GM19023 (cell line): ENCODE data around the gene TMEM30A.
A peak's percentile ranks its signal among the peaks of the same experiment; 100 is the strongest.

Experiments used
- ATAC-seq: cut with Tn5 transposase; IDR thresholded peaks from one replicate; pipeline ENCODE4 v1.9.1; 2021; ENCODE audit warnings: mild to moderate bottlenecking, moderate library complexity; ENCODE audit not compliant: unreplicated experiment

Gene TMEM30A

GRCh38 chr6:75292555-75292954 lies 8.0 kb upstream of the TMEM30A start:
- no peak for ATAC-seq

DNA sequence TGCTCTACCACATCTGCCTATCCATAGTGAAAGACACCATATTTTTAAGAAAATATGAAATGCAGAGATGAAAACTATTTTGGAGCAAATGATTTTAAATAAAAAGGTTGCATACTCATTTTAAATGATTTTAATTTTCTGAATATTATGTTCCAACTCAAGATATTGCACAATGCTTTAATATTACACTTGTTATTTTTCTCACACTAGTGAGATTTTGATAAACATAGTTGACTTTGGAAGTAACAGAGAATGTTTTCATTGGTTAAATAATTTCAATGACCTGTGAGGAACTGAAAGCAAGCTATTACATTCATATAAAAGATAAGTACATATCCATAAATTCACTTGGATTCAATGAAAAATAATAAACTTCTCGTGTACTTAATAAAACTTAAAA lies 7.2 kb upstream of the TMEM30A start:
- ATAC-seq: no peak

- ATAC-seq: no peak
These were observed 6.7 kb upstream of the TMEM30A start for GRCh38 chr6:75291331-75291730.

GRCh38 chr6:75290136-75290945 lies 5.7 kb upstream of the TMEM30A start:
- no peak for ATAC-seq

- no peak for ATAC-seq
These were observed 3.4 kb upstream of the TMEM30A start for GRCh38 chr6:75288023-75288422.

DNA sequence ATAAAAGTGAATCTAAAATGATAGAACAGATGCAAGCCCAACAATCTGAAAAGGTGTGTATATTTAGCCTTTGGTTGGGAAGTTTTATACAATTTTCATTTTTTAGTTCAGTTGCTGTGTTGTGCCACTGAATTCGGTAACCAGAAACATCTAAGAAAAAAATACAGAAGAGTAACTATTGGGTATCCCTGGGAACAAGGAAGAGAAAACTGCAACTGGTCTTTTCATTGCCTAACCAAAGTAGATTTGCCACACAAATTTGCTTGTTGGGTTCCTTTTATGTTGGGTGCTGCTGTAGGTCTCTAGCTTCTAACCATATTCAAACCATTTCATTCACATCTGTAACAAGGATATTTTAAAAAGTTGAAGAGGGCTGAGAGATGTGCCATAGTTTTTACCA lies 2.8 kb upstream of the TMEM30A start:
- ATAC-seq: no peak

DNA sequence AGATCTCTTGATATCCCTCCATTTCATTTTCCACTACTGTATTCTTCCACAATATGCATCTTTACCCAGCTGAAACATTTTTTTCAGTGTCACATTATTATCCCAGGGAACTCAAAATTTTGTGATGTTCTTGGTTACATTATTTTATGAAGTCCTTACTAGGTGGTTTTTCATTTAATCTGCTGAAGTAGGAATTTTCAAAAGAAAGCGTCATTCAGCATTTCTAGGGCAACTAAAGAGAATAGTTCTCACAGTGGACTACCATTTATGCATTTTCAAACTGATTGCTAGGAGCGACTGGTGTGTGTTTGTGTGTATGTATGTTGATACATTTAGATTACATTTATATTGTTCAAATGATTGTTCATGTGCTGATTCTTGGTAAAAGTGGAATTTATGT lies 2.4 kb upstream of the TMEM30A start:
- ATAC-seq: no peak

GRCh38 chr6:75285283-75285639 lies 669 bp upstream of the TMEM30A start:
- ATAC-seq: peak; percentile 3

DNA sequence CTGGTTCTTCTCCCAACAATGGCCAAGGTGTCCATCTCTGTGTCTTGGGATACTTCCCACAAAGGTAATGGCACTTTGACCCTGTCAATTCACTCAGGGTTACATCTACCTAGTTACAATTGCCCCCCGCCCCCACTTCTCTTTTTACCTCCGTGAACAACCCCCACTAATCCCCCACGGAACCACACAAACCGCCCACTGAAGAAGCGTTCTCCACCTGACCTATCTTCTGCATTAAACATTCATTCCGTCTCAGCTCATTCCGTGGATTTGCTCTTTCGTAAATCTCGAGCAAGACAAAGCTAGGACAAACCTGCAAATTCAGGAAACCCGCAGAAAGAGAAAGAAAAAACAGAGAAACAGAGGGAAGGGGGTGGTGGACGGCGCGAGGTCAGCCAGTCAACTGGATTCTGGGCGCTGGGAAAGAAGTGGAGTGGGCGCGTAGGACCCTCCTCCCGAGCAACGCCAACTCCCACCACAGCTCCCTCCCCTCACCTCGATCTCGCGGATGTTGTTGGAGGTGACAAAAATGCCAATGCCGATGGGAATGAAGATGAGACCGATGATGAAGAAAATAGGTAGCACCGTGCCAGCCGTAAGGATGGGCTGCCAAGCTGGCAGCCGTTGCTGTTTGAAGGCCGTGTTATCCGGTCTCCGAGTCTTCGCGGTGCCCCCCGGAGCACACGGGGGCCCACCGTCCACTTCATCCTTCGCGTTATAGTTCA lies 523 bp downstream of the TMEM30A start:
- peak; percentile 24 for ATAC-seq

DNA sequence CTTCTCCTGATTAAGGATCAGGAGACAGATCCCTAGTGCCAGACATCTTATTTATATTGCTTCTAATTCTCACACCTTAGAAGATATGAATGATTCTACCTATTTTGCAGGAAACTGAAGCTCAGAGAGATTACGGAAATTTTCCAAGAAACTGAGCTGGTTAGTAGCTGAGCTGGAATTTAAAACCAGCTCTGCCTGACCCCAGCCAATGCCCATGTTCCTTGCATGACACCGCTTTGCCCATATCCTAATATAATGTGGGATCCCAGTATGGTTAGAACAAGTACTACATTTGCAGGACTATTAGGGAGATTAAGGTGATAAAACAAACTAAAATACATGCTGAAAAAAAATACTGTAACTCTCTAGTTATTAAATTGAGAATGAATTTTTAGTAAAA lies 1.9 kb downstream of the TMEM30A start:
- no peak for ATAC-seq

- ATAC-seq: no peak
These were observed 2.9 kb downstream of the TMEM30A start for GRCh38 chr6:75281653-75282052.

DNA sequence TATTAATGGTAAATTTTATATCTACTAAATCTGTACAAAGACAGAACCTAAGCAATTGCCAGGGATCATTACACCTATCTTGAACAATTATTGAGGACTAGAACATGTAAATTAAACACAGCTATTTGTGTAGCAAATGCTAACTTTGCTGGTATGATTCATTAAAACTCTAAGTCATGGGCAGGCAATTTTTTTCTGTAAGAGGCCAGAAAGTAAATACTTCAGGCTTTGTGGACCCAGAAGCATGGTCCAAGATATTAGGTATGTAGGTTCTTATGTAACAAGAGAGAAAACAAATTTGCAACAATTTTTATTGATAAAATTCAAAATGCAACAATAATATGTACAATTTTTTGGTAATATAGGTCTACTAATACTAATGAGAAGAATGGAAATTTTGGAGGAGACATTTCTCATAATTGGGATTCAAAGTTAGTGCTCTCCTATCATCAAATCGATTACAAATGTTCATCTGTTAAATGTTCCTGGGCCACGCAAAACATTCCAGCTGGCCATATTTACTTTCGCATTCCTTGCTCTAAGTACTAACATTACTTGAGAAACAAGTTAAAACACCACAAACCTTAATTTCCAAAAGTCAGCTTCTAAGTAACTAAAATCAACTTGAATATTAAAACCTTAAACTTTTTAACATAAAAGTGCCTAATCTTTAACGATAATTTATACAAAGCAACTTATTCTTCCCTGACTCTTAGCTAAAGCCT lies 4.3 kb downstream of the TMEM30A start:
- ATAC-seq: no peak

DNA sequence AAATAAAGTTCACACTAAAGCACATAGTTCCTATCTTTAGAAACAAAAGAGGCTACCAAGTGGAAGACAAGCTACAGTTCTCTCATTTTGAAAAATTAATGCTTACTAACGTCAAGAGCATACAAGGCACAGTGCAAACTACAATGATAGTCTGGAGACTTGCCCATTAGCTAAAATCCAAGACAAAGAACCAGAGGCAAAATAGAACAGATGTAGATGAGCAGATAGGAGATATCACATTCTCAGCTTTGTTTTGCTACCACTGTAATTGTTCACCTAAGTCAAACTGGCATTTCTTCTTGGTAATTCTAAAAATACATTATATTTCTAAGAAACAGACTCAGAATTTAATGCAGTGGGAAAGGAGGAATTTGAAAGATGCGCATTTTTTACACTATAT lies 5.2 kb downstream of the TMEM30A start:
- ATAC-seq: no peak

- ATAC-seq: no peak
These were observed 6.0 kb downstream of the TMEM30A start for GRCh38 chr6:75278474-75279077.

DNA sequence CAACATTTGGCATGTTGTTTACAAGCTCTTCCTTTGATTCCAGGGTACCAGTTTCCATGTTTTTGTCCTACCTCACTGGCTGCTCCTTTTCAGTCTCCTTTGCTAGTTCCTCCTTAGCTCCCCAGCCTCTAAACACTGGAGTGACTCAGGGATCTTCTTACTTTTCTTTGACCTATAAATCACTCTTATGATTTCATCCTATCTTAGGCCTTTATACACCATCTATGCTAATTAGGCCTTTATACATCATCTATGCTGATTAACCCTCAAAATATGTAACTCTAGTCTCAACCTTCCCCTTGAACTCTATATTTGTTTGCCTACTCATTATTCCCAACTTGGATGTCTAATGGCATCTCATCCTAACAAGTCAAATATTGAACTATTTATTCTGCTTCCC lies 9.5 kb downstream of the TMEM30A start:
- ATAC-seq: no peak

DNA sequence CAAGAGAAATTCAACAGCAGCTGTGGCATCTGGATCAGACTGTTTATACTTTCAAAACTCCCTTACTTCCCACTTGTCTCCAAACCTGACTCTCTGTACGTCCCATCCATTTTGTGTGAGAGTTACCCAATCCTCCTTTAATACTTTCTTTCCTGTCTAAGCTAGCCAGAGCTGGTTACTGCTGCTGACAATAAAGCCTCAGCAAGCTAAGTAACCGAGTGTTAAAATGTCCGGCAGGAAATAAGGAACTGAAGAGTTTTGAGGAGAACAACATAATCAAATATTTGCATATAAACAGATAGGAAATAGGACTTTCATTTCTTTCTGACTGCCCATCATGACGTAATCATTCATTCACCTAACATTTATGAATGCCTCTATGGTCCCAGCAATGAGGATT lies 11.6 kb downstream of the TMEM30A start:
- no peak for ATAC-seq

DNA sequence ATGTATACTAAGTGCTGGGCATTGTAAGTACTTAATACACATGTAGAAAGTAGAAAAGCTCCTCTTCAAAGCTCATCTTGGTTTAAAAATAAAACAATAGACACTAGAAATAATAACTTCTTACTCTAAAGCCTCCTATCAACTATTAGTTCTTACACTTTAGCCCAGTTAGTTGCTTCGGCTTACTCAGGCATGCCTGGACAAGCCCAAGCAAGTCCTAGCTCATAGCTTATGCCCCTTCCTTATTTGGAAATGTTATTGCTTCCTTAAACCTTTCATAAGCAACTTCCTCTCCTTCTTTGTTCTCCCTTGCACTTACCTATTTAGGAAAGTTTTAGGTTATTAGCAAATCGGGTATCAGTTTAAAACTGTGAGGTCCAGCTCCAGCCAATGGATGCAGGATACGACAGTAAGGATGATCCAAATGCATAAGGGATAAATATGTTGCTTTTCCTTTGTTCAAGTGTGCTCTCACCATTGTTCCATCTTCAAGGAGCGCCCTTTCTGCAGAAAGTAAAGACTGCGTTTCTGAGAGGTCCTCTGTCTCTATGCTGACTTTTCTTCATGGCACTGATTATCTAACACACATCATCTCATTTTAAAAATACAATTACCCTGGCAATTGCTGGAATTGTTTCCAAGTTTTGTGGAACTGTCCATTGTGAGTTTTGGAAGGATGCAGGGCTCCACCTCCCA lies 12.3 kb downstream of the TMEM30A start:
- no peak for ATAC-seq

DNA sequence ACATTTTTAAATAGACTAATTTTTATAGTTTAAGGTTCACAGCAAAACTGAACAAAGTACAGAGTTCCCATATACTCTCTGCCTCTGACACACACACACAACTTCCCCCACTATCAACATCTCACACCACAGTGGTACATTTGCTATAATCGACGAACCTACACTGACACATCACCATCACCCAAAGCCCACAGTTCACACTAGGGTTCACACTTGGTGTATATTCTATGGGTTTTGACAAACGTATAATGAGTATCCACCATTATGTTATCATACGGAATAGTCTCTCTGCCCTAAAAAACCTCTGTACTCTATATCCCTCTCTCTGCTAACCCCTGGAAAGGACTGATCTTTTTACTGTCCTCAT lies 15.6 kb downstream of the TMEM30A start:
- no peak for ATAC-seq

DNA sequence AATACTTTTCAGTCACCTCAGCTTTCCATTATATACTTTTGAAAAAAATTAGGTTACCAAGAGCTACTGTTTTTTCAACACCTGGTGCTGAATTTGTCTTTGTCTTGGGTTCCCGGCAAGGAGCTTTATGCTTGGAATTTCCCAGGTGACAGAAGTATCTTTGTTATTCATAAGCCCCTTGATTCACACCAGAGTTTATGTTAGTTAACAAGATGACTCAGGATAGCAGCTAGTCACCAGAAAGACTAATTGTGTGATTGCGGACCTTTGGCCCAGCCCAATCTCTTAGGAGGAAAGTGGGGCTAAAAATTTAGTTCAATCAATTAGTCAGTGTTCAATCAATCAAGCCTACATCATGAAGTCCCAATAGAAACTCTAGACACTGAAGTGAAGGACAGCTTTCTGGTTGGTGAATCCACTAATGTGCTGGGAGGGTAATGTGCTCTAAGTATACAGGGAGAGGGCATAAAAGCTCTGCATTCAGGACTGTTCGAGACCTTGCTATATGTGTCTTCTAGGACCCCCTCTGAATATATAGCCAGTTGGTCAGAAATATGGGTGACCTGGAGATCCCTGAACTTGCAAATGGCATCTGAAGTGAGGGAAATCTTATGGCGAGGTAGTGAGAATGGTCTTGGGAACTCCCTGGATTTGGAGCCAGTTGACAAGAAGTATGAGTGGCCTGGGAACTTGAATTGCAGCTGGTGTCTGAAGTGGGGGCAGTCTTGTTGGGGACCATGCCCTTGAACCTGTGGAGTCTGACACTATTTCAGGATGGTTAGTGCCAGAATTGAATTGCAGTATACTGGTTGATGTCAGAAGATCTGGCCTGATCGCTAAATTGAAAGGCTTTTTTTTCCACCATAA lies 16.2 kb downstream of the TMEM30A start:
- no peak for ATAC-seq

DNA sequence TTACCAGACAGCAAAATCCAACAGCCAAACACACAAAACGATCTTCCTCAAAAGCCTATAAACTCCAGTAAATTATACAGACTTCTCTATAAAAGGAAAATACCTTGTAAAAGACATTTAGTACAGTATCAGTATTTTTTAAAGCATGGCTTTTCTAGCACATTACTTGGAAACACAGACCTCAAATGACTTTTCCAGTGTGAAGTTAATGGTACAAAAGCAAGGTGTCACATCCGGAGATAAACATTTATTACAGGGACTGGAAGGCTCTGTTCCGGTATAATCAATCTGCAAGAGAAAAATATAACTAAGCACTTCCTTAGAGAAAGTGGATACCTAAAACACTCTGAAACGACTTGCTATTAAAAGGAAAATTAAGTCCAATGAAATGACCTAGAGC lies 17.1 kb downstream of the TMEM30A start:
- no peak for ATAC-seq
